Skin epidermis (tissue), 12 donors: ENCODE measurements around the gene MAD1L1.

ENCODE experiments used
- H3K27ac ChIP-seq, 21 experiments: fragments of 200-600 bp; sonication (generic) in 11 of 21; one replicate each; pipeline ENCODE4 v1.5.0; 2020; ENCODE audit warnings: mild to moderate bottlenecking in 3 of 21, inconsistent platforms in 2 of 21, moderate library complexity in 2 of 21
- H3K4me3 ChIP-seq, 7 experiments: fragments of 200-600 bp; sonication (generic) in 2 of 7; one replicate each; pipeline ENCODE4 v1.5.0; 2020; ENCODE audit warnings: inconsistent platforms in 2 of 7, mild to moderate bottlenecking in 2 of 7, moderate library complexity in 1 of 7

Gene MAD1L1

GRCh38 chr7:2086229-2086628, 146.5 kb downstream of the MAD1L1 start:
- no peak overlapping the region for H3K27ac ChIP-seq
- H3K4me3 ChIP-seq = no peak overlapping the region

- no peak overlapping the region for H3K4me3 ChIP-seq
- H3K27ac ChIP-seq = no peak overlapping the region
These were observed 146.9 kb downstream of the MAD1L1 start for GRCh38 chr7:2085804-2086203.

GRCh38 chr7:2084781-2085505, 147.8 kb downstream of the MAD1L1 start:
- no peak overlapping the region for H3K27ac ChIP-seq
- H3K4me3 ChIP-seq = no peak overlapping the region

- H3K27ac ChIP-seq = no peak overlapping the region
- no peak overlapping the region for H3K4me3 ChIP-seq
These were observed 148.4 kb downstream of the MAD1L1 start for GRCh38 chr7:2084331-2084730.

- H3K27ac ChIP-seq = no peak overlapping the region
- no peak overlapping the region for H3K4me3 ChIP-seq
These were observed 149.4 kb downstream of the MAD1L1 start for GRCh38 chr7:2083362-2083761.

GRCh38 chr7:2082139-2082998, 150.4 kb downstream of the MAD1L1 start:
- Histone ChIP-seq H3K27ac (no peak overlapping the region), H3K4me3 (no peak overlapping the region)

GRCh38 chr7:2081526-2082135, 151.1 kb downstream of the MAD1L1 start:
- no peak overlapping the region for H3K27ac ChIP-seq

GRCh38 chr7:2080477-2080876, 152.3 kb downstream of the MAD1L1 start:
- Histone ChIP-seq H3K27ac (no peak overlapping the region), H3K4me3 (no peak overlapping the region)

More at GRCh38 chr7:2081526-2082135, 151.1 kb downstream of the MAD1L1 start:
- H3K4me3 ChIP-seq = no peak overlapping the region

GRCh38 chr7:2080060-2080387, 152.7 kb downstream of the MAD1L1 start:
- no peak overlapping the region for H3K27ac ChIP-seq
- no peak overlapping the region for H3K4me3 ChIP-seq

- no peak overlapping the region for H3K27ac ChIP-seq
- no peak overlapping the region for H3K4me3 ChIP-seq
These were observed 153.2 kb downstream of the MAD1L1 start for GRCh38 chr7:2079332-2080059.

GRCh38 chr7:2078899-2079298, 153.8 kb downstream of the MAD1L1 start:
- Histone ChIP-seq H3K27ac (no peak overlapping the region), H3K4me3 (no peak overlapping the region)

- Histone ChIP-seq H3K27ac (no peak overlapping the region), H3K4me3 (no peak overlapping the region)
These were observed 156.1 kb downstream of the MAD1L1 start for GRCh38 chr7:2076649-2077064.

GRCh38 chr7:2075811-2076210, 156.9 kb downstream of the MAD1L1 start:
- H3K27ac ChIP-seq = no peak overlapping the region
- H3K4me3 ChIP-seq = no peak overlapping the region

- no peak overlapping the region for H3K27ac ChIP-seq
- H3K4me3 ChIP-seq = no peak overlapping the region
These were observed 158.1 kb downstream of the MAD1L1 start for GRCh38 chr7:2074691-2075090.

GRCh38 chr7:2072798-2073197, 159.9 kb downstream of the MAD1L1 start:
- no peak overlapping the region for H3K4me3 ChIP-seq

GRCh38 chr7:2072042-2072441, 160.7 kb downstream of the MAD1L1 start:
- Histone ChIP-seq H3K27ac (no peak overlapping the region), H3K4me3 (no peak overlapping the region)

More at GRCh38 chr7:2072798-2073197, 159.9 kb downstream of the MAD1L1 start:
- no peak overlapping the region for H3K27ac ChIP-seq

GRCh38 chr7:2071133-2071832, 161.5 kb downstream of the MAD1L1 start:
- Histone ChIP-seq H3K4me3 (no peak overlapping the region), H3K27ac (no peak overlapping the region)

GRCh38 chr7:2070151-2070763, 162.5 kb downstream of the MAD1L1 start:
- H3K27ac ChIP-seq = no peak overlapping the region
- H3K4me3 ChIP-seq = no peak overlapping the region

GRCh38 chr7:2069472-2069860, 163.3 kb downstream of the MAD1L1 start:
- Histone ChIP-seq H3K4me3 (no peak overlapping the region), H3K27ac (no peak overlapping the region)
